Measurements from ENCODE around the gene TM7SF2. TPM values are rescaled to one million over a fixed set of nuclear protein-coding genes. Genes with fewer than 3 reads are reported as not detected.

TM7SF2 gene
- polyA plus RNA-seq, 3 donors = 1.8 to 4.5 (median 1.8) TPM

DNA sequence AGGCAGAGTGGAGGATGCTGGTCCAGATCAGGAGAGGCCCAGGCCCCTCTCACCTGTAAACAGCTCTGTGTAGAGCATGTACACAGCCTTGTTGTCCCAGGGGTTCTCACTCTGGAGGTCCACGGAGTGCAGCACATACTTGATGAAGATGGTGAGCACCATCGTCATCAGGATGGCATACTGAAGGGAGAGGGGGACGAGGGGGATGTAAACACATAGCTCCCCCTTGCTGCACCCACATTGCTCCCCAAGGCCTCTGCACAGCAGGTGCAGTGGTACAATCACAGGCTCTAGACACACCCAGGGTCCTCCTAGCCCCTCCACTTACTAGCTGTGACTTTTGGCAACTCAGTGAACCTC is 19.7 kb downstream of the TM7SF2 start:
- no peak overlapping the region for H3K4me3 Mint-ChIP-seq

DNA sequence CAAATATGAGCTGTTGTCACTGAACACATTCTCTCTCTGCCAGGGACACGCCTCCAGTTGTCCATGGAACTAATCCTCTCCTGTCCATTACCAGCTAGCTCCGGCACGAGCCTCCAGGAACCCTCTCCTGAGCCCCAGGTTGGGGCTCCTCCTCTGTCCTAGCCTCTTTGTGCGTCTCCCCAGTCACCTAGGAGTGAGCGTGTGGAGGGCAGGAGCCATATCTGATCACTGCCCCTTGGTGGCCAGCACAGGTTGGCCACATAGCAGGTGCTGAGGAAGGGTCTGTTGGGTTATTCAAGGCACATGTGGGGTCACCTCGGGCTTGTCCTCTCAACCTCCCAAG is 20.2 kb downstream of the TM7SF2 start:
- Histone ChIP-seq H3K4me3 (replicated peaks in 1 of 3; ENCODE audit: low read depth in 2 of 3, low read length in 3 of 3) (no peak overlapping the region), H3K36me3 (replicated peaks in 1 of 2; ENCODE audit: control insufficient read depth in 1 of 2, insufficient read depth in 2 of 2, low read length in 2 of 2) (peaks cover 54 to 59% of the 10 kb centered on the region in 2 donors), H3K9ac (ENCODE audit: insufficient read depth, low read length, poor library complexity, severe bottlenecking) (no peak overlapping the region)

More for the DNA sequence above, 19.7 kb downstream of the TM7SF2 start:
- Histone ChIP-seq H3K4me3 (replicated peaks in 1 of 3; ENCODE audit: low read depth in 2 of 3, low read length in 3 of 3) (no peak overlapping the region), H3K36me3 (replicated peaks in 1 of 2; ENCODE audit: control insufficient read depth in 1 of 2, insufficient read depth in 2 of 2, low read length in 2 of 2) (peaks cover 59 to 64% of the 10 kb centered on the region in 2 donors), H3K79me2 (ENCODE audit: insufficient read depth, low read length) (peaks cover 38% of the 10 kb centered on the region), H3K27ac (ENCODE audit: low read depth in 1 of 2, low read length in 2 of 2) (no peak overlapping the region), H3K4me1 (ENCODE audit: control insufficient read depth in 1 of 2, insufficient read depth in 2 of 2, low read length in 2 of 2) (peaks cover 30 to 31% of the 10 kb centered on the region in 2 donors), H2AFZ (ENCODE audit: insufficient read depth, low read depth, low read length, poor library complexity, severe bottlenecking) (no peak overlapping the region), H3K9me3 (replicated peaks in 1 of 2; ENCODE audit: control insufficient read depth in 1 of 2, insufficient read depth in 1 of 2, low read length in 2 of 2) (no peaks in the 10 kb centered on the region), H3K9ac (ENCODE audit: insufficient read depth, low read length, poor library complexity, severe bottlenecking) (no peak overlapping the region), H3K27me3 (ENCODE audit: control insufficient read depth in 2 of 2, insufficient read depth in 2 of 2, low read length in 2 of 2) (no peaks in the 10 kb centered on the region), H4K20me1 (ENCODE audit: insufficient read depth, low read length) (peaks cover 52% of the 10 kb centered on the region), H3K4me2 (replicated peaks; ENCODE audit: extremely low read depth, low read length, poor library complexity, severe bottlenecking) (no peak overlapping the region)
- intact Hi-C loops (cut with micrococcal nuclease) = no loop called here
- TF ChIP-seq, protein P1, sequence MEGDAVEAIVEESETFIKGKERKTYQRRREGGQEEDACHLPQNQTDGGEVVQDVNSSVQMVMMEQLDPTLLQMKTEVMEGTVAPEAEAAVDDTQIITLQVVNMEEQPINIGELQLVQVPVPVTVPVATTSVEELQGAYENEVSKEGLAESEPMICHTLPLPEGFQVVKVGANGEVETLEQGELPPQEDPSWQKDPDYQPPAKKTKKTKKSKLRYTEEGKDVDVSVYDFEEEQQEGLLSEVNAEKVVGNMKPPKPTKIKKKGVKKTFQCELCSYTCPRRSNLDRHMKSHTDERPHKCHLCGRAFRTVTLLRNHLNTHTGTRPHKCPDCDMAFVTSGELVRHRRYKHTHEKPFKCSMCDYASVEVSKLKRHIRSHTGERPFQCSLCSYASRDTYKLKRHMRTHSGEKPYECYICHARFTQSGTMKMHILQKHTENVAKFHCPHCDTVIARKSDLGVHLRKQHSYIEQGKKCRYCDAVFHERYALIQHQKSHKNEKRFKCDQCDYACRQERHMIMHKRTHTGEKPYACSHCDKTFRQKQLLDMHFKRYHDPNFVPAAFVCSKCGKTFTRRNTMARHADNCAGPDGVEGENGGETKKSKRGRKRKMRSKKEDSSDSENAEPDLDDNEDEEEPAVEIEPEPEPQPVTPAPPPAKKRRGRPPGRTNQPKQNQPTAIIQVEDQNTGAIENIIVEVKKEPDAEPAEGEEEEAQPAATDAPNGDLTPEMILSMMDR (IDR thresholded peaks at IDR 0.05) = no peak
- no CpG with 5 or more reads among the region's 3 CpGs for WGBS (ENCODE audit: insufficient coverage)
- Mint-ChIP-seq H3K27ac (peak overlapping the region in 1 of 7 donors; percentile 32), H3K36me3 (peaks cover 49 to 70% of the 10 kb centered on the region in 2 donors), H3K9me3 (no peaks in the 10 kb centered on the region), H3K27me3 (ENCODE audit: low read depth in 3 of 3) (peaks cover 0 to 2% (median 2%) of the 10 kb centered on the region in 3 donors), H3K4me1 (peaks cover 29% of the 10 kb centered on the region)
- DNase-seq = no peak

More for the DNA sequence above, 20.2 kb downstream of the TM7SF2 start:
- Mint-ChIP-seq H3K36me3 (peaks cover 45 to 70% of the 10 kb centered on the region in 2 donors), H3K4me3 (no peak overlapping the region), H3K9me3 (no peaks in the 10 kb centered on the region), H3K4me1 (peaks cover 29% of the 10 kb centered on the region), H3K27me3 (ENCODE audit: low read depth in 3 of 3) (peaks cover 0 to 2% (median 2%) of the 10 kb centered on the region in 3 donors), H3K27ac (peak overlapping the region in 2 of 7 donors; percentile 72 to 78)
- Histone ChIP-seq H3K27me3 (ENCODE audit: control insufficient read depth in 2 of 2, insufficient read depth in 2 of 2, low read length in 2 of 2) (no peaks in the 10 kb centered on the region), H3K4me1 (ENCODE audit: control insufficient read depth in 1 of 2, insufficient read depth in 2 of 2, low read length in 2 of 2) (peaks cover 30 to 31% of the 10 kb centered on the region in 2 donors), H2AFZ (ENCODE audit: insufficient read depth, low read depth, low read length, poor library complexity, severe bottlenecking) (no peak overlapping the region), H3K4me2 (replicated peaks; ENCODE audit: extremely low read depth, low read length, poor library complexity, severe bottlenecking) (no peak overlapping the region), H3K27ac (ENCODE audit: low read depth in 1 of 2, low read length in 2 of 2) (peak overlapping the region in 1 of 2 donors; percentile 100), H4K20me1 (ENCODE audit: insufficient read depth, low read length) (peaks cover 48% of the 10 kb centered on the region), H3K9me3 (replicated peaks in 1 of 2; ENCODE audit: control insufficient read depth in 1 of 2, insufficient read depth in 1 of 2, low read length in 2 of 2) (no peaks in the 10 kb centered on the region), H3K79me2 (ENCODE audit: insufficient read depth, low read length) (peaks cover 38% of the 10 kb centered on the region)
- no peak for DNase-seq
- TF ChIP-seq, protein P1 (IDR thresholded peaks at IDR 0.05) = no peak
- intact Hi-C loops (cut with micrococcal nuclease) = no loop called here
- 100% methylated on average over 3 of the region's 6 CpGs for WGBS (ENCODE audit: insufficient coverage)
